Activated CD8-positive, alpha-beta memory T cell treated with anti-CD3 and anti-CD28 coated beads, Interleukin-2, amount 50 U/mL, for 48 hours (primary cell): ENCODE results near the gene TBXAS1.

Experiments used
- DNase-seq: peaks from one replicate; pipeline ENCODE4 v3.0.0-alpha.2; 2020

Gene TBXAS1

DNA sequence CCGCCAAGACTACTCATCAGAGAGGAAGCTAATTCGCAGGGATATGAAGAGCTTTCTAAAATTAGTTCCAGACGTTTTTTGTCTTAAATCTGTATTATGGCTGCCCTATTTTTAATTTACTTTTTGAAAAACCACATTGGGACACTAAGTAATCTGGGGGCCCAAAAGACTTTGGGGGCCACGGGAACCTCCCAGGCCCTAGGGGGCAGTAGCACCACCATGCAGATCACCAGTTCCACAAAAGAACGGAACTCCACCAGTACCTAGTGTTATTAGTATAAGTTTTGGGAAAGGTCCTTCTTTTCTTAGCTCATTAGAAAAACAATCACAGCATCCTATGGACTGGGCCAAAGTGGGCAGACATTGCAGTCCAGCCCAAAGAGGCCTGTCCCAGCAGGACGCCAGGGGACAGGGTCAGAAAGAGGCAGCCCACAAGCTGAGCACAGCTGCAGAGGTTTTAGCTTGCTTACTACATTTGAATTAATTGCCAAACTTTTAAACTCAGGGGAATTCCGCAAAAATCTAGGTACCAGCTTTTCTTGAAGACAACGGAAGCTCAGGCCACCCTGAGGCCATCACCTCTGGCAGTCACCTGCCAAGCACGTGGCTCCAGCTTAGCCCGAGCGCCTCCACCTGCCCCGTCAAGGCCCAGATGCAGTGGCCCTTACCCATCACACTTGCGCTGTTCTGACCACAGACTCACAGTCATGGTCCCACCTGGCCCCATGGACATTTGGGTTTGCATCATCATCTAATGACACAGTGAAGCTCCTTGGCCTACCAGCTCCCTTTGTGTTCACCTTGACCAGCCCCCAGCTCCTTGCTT, 158.8 kb downstream of the TBXAS1 start:
- DNase-seq = no peak

- DNase-seq = no peak
Observed at GRCh38 chr7:139989366-139990141, 160.5 kb downstream of the TBXAS1 start.

DNA sequence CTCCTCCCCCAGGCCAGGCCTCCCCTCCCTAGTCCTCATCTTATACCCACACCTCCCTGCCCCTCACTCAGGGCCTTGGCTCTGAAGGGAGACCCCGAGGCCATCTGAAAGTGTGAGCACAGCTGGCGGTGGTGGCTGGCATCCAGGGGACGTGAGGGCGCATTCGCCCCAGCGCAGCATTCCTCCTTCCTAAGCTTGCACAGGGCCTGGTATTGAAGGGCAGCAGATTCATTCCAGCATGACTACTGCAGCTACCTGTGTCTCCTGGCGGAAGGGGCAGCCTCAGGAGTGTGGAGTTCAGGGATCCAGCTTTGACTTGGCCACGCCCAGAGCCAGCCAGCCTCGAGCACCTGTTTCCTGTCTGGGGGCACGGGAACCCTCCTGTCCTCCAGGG, 161.1 kb downstream of the TBXAS1 start:
- no peak for DNase-seq

- DNase-seq = no peak
Observed at GRCh38 chr7:139990571-139991268, 161.7 kb downstream of the TBXAS1 start.

DNA sequence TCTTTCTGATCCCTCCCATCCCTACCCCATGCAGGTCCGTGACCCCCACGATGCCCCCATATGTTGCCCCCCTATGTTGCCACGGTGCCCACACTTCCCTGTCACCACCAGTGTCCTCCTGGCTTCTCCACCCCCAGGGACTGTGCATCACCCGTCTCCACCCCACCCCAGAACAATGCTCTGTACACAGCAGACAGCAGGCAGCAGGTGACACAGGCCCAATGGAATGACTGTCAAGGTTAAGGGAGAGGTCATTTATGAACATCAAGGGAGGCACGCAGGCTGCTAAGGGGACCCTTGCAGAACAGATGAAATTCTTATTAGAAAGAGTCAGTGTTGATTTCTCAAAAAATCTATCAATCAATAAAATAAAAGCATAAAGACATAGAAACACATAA, 162.2 kb downstream of the TBXAS1 start:
- DNase-seq = no peak

DNA sequence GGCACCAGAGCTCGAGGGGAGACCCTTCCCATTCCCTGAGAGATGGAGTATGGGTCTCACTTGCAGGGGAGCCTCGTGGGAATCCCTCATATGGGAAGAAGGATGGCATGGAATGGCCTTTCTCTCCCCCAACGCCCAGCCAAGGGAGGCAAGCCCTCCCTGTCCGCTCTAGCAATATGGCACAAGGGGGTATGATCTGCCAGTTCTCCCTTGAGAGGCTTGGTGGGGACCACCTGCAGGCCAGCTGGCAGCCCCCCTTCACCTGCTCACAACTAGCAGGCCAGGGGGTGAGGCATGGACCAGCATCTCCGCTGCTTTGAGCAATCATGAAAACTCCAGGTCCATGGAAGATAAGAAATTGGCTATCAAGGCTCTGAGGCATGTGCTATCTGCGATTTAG, 162.8 kb downstream of the TBXAS1 start:
- no peak for DNase-seq

DNA sequence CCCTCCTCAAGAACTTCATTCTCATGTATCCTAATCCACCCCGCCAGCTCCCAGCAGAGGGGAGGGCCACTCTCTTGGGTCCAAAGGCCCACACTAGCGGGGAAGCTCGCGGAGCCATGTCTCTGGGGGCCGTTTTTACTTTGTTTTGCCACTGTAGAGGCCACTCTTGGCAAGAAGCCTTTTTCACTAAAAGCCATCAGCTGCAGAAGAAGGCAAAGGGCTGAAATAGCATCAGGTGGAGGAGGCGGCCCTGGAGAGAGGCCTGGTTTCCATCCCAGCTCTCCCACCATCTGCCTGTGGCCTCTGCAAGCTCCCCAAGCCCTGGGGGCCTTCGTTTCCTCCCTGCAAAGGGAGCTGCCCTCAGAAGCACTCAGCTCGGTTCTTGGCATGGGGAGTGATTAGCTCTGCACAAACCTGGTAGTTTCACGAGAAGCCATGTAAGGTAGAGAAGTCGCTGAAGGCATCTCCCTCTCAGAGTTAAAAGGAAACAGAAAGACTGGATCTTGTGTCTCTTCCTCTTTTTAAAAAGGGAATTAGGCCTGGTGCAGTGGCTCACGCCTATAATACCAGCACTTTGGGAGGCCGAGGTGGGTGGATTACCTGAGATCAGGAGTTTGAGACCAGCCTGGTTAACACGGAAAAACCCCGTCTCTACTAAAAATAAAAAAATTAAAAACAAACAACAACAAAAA, 163.4 kb downstream of the TBXAS1 start:
- DNase-seq = no peak

GRCh38 chr7:139993169-139993568, 164.1 kb downstream of the TBXAS1 start:
- DNase-seq = no peak

- DNase-seq = no peak
Observed at GRCh38 chr7:139993592-139993991, 164.5 kb downstream of the TBXAS1 start.

GRCh38 chr7:139994356-139994755, 165.3 kb downstream of the TBXAS1 start:
- no peak for DNase-seq

- no peak for DNase-seq
Observed at GRCh38 chr7:139995017-139995915, 166.2 kb downstream of the TBXAS1 start.

DNA sequence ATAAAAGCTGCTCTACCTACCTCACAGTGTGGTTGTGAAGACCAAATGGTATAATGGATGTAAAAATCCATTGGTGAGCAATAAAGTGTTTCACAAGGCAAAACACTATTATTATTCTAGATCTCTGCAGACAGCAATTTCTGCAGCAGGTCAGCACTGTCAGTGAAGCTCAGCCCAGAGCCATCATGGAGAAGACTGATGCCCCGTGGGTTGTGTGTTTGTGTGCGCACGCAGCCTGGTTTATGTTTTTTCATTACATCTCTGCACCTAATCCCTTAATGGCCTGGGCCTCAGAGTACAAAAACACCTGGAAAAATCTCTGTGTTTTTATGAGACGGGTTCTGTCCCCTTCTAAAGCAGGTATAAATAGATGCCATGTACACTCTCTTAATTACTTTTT, 169.5 kb downstream of the TBXAS1 start:
- DNase-seq = no peak

DNA sequence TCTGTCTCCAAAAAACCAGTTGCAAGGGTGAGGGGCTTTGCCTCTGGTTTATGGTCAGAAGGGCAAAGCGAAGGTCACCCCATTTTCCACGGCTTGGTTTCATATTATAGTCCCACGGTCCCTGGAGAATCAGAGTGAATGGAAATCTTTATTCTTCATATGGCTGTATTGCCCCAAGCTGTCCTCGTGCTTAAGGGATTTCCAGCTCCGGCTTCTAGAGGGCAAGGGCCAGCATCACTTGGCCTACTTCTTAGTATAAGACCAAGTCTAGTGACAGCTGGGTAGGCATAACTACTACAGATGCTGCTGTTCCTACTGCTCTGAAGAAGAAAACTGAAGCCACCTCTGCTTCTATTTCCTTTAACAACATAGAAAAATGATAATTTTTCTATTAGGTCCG, 170.5 kb downstream of the TBXAS1 start:
- DNase-seq = no peak

DNA sequence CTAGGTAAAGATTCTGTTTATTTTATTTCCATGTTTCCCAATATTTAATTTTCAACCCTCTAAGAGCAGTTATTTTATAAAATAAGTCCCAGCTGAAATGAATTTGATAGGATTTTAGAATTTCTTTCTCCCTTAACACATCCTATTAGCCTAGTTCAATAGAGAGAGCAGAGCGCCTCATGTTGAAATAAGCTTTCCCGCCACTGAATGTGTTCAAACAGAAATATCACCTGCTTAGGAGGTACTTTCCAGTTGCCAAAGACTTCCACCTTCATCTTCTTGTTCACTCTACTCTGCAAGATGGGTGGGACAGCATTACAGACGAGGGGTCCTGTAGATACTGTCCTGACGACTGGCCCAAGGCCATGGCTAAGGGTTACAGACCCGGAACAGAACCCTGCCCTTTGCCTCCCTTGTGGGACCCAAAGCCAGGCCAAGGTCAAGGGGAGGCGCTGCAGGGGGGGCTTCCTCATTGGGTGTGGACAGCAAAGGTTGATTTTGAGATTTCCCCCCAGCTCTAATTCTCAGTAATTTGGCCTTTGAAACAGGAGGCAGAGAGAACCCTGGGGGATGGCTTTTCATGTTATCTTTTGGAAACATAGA, 171.7 kb downstream of the TBXAS1 start:
- no peak for DNase-seq

- no peak for DNase-seq
Observed at GRCh38 chr7:140003913-140004382, 174.9 kb downstream of the TBXAS1 start.

DNA sequence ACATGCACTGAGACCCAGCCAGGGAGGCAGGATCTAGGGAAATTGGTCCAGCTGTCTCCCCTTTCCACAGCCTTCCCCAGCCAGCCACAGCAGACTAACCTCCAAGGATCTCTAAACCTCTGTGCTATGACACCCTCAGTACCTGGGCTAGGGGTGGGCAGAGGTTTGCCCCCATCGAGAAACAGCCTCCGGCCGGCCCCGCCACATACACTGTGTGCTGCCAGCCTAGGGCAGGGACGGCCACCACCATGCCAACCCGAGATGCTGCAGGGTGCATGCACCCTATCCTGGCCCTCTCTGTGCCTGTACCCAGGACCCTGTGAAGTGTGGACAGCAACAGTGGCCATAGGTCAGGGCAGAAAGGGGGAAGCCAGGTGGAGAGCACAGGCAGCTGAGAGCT, 175.6 kb downstream of the TBXAS1 start:
- no peak for DNase-seq

DNA sequence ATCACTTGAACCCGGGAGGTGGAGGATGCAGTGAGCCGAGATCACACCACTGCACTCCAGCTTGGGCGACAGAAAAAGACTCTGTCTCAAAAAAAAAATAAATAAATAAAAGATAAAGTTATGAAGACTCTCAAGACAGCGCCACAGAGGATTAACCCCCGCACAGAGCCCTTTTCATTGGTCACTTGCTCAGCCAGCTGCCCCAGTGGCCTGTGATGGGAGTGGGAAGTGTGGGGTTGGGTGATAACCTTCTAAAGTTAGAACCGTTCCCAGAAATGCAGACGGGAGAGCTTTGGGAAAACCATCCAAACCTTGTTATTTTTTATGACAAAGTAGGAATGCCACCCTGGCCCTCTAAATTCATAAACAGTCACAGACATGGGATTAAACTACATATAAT, 176.3 kb downstream of the TBXAS1 start:
- DNase-seq = no peak

DNA sequence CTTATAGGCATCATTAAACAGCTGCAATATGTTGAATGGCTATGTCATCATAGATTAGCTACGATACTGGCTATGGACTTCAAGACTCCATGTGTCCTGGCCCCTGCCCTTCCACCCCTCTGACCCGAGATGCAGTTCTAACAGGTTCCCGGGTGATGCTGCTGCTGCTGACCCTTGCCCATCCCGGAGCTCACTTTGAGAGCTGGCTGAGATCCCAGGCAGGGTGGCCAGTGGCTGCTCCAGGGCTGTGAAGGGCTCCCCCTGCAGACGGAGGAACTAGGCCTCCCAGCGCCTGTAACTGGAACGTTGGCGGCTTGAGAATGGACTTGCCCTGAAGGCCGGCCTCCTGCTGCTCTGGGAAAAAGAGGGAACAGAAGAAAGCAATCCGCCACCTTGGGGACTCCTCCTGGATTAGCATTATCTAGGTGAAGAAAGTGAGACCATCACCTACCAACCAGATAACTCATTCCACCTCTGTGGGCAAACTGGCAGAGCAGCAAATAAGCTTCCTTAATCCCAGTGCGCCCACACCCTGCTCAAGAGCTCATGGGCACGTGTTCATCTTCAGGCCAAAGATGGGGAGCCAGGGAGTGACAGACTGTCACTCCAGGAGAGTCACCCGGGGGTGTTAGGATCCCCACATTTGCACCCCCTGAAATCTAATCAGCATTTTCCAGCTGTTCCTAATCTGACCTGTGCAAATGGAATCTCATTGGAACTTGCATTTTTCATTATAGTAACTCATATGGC, 176.9 kb downstream of the TBXAS1 start:
- DNase-seq = no peak

DNA sequence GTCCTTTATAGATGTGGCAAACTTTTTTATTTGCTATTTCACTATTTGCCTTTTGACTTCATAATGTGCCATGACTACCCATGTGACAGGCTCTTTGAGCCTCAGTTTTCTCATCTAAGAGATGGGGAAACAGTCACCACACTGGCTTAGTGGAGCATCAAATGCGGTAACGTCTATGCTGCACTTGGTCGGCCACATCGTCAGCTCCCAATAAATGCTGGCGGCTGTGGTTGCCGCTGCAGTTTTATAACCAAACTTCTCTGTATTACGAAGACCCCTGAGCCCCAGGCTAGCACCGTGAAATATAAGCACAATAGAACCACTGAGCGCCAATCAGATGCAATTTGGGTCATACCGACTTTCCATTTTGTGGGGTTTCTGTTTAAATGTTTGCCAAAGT, 177.5 kb downstream of the TBXAS1 start:
- DNase-seq = no peak

DNA sequence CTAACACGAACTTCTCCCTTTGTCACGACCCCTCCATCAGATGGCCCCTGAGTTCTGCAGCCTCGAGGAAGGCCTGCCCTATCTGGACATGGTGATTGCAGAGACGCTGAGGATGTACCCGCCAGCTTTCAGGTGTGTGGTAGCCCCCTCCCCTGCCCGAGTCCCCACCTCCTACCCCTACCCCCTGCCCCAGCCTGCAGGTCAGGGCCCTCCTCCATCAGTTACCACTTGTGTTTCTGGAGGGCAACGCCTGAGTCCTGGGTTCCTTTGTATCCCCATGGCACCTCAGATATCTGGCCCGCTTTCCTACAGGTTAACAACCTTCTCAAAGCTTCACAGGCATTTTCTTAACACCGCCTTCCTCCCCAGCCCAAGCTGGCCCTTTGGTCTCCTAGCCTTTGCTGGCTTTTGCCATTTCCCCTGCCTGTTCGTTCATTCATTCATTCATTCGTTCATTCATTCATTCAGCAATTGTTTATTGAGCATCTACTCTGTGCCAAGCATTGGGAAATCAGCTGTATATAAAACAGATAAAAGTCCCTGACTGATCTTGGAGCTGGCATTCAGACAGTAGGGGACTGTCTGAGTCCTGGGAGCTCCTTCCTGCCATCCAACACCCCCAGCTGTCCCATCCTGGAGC, 178.1 kb downstream of the TBXAS1 start:
- DNase-seq = no peak
